ENCODE data around the gene KCNJ15. TPM values are rescaled to one million over a fixed set of nuclear protein-coding genes. Genes with fewer than 3 reads are reported as not detected.

KCNJ15 gene
- total and polyA plus RNA-seq, 2 of the 4 experiments (the other 2 are of a cell fraction), result under 0.01 to 0.07 TPM

DNA sequence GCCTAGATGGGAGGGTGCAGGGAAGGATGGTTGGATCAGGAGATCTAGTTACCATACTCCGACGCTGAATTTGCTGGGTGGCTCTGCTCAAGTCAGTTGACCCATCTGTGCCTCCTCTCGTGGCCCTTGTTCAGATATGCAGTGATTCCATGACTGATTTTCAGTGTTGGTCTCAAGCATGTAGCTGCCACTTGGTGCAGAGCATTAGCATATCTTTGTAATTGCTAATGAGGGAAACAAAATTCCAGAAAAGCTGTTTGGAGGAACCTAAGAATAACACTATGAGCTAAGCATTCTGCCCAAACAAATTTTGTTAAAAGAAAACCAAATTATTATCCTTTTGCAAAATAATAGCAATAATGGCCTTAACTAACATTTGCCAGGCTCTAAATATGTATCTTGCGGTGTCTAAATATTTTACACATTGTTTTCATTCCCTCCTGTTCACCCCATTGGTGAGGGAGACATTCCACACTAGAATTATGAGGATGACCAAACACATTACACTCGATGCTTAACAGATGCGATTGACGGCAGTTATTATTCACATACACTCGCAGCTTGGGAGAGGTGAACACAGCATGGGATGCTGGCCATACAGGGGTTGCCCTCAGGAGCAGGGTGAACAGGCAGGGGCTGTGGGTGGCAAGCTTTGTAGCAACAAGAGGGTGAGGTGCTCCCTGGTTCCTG lies 69.1 kb downstream of the KCNJ15 start:
- Histone ChIP-seq H3K79me1 (ENCODE audit: low read depth in 1 of 2, low read length in 2 of 2) (no peaks in the 10 kb centered on the region), H3K9me1 (ENCODE audit: insufficient read depth, low read length) (peaks cover 13% of the 10 kb centered on the region), H3K18ac (ENCODE audit: low read depth, low read length) (no peak overlapping the region), H3K14ac (replicated peaks; ENCODE audit: low read depth, low read length) (0 out of 2 replicates have a peak overlapping the region, but pooled peaks have one; percentile 16), H2AK9ac (replicated peaks; ENCODE audit: low read depth, low read length, poor library complexity) (no peak overlapping the region), H2AK5ac (ENCODE audit: low read depth, low read length) (peak overlapping the region; percentile 36; the same call in 1 of the 2 replicates), H2BK5ac (ENCODE audit: low read depth, low read length, poor library complexity, severe bottlenecking) (no peak overlapping the region), H4K8ac (ENCODE audit: low read depth in 2 of 2, low read length in 2 of 2) (0 out of 4 replicates have a peak overlapping the region, but pooled peaks of 1 of the 2 experiments have one; percentile 32), H3K4me3 (ENCODE audit: insufficient read depth, low read depth, low read length) (no peak overlapping the region), H3K27ac (ENCODE audit: insufficient read depth, low read length) (no peak overlapping the region), H3K4me2 (ENCODE audit: low read depth, low read length) (no peak overlapping the region), H3K9me3 (ENCODE audit: control insufficient read depth, insufficient read depth, low read length) (no peaks in the 10 kb centered on the region), H4K20me1 (ENCODE audit: insufficient read depth, low read length) (no peaks in the 10 kb centered on the region), H3K4ac (ENCODE audit: low read depth, low read length) (no peak overlapping the region), H3K23ac (ENCODE audit: low read depth, low read length) (no peak overlapping the region), H3K4me1 (ENCODE audit: control insufficient read depth, insufficient read depth, low read length) (peaks cover 5% of the 10 kb centered on the region), H2BK20ac (ENCODE audit: low read depth, low read length) (no peak overlapping the region), H4K91ac (ENCODE audit: insufficient read depth, low read depth, low read length) (no peak overlapping the region), H3K9ac (ENCODE audit: low read depth, low read length) (no peak overlapping the region), H3K27me3 (ENCODE audit: control insufficient read depth, insufficient read depth, low read length) (no peaks in the 10 kb centered on the region), H2BK120ac (ENCODE audit: low read depth, low read length) (no peak overlapping the region), H2BK15ac (ENCODE audit: low read depth, low read length) (peak overlapping the region; percentile 11; the same call in 2 of the 3 replicates), H3K36me3 (ENCODE audit: control insufficient read depth, insufficient read depth, low read length) (no peaks in the 10 kb centered on the region), H2AFZ (replicated peaks; ENCODE audit: low read length, poor library complexity) (no peak overlapping the region), H3K56ac (ENCODE audit: extremely low read depth, insufficient read depth, low read length) (no peak overlapping the region), H4K5ac (ENCODE audit: low read depth, low read length) (no peak overlapping the region)
- WGBS, 2 experiments (ENCODE audit: extremely low coverage in 2 of 2, insufficient read length in 1 of 2), result 80% methylated on average over 3 of the region's 8 CpGs; no CpG with 5 or more reads in 1 of the 2 experiments
- ATAC-seq (ENCODE audit: low read depth) (no peak), DNase-seq (no peak)
- ChIA-PET POLR2A (ENCODE audit: unreplicated experiment) (no interaction called here), CTCF (interaction anchor here (0.6 to 1.1 kb wide), 3 partner anchors 11 to 436 kb away, joined by 3 to 5 read pairs (median 3); no protein-coding TSS in a partner anchor)
- in situ Hi-C loops (cut with MboI; ENCODE audit: low sequenced_read_pairs) (no loop called here), dilution Hi-C loops (cut with HindIII; ENCODE audit: low sequenced_read_pairs, unreplicated experiment) (no loop called here), intact Hi-C loops (cut with micrococcal nuclease) (no loop called here)
- BruUV-seq (replicated peaks), result no TSS peak
- no peak for TF ChIP-seq RCOR1 (IDR thresholded peaks at IDR 0.05; ENCODE audit: insufficient replicate concordance, low read length)
- TF ChIP-seq POLR2A (IDR thresholded peaks at IDR 0.05; ENCODE audit: low read depth, low read length), result no peak
- no peak for TF ChIP-seq SMC3 (IDR thresholded peaks at IDR 0.05; ENCODE audit: low read depth, low read length)
- no peak for TF ChIP-seq MAZ (IDR thresholded peaks at IDR 0.05; ENCODE audit: borderline replicate concordance, low read depth, low read length)
- no peak for TF ChIP-seq MXI1 (IDR thresholded peaks at IDR 0.05; ENCODE audit: borderline replicate concordance, low read depth, low read length)
- no peak for TF ChIP-seq RAD21 (IDR thresholded peaks at IDR 0.05; ENCODE audit: low read length)
- TF ChIP-seq, protein P1, sequence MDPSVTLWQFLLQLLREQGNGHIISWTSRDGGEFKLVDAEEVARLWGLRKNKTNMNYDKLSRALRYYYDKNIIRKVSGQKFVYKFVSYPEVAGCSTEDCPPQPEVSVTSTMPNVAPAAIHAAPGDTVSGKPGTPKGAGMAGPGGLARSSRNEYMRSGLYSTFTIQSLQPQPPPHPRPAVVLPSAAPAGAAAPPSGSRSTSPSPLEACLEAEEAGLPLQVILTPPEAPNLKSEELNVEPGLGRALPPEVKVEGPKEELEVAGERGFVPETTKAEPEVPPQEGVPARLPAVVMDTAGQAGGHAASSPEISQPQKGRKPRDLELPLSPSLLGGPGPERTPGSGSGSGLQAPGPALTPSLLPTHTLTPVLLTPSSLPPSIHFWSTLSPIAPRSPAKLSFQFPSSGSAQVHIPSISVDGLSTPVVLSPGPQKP (IDR thresholded peaks at IDR 0.05; ENCODE audit: borderline replicate concordance, low read depth, low read length), result no peak
- TF ChIP-seq MAFK (IDR thresholded peaks at IDR 0.05; ENCODE audit: low read depth, low read length), result no peak
- no peak for TF ChIP-seq RFX5 (IDR thresholded peaks at IDR 0.05; ENCODE audit: low read depth, low read length)

Data from IMR-90 (cell line).